Activated CD4-positive, alpha-beta T cell treated with anti-CD3 and anti-CD28 coated beads, Interleukin-2, Interleukin-6, amounts not matched to agents 100 ng/mL and 50 ng/mL, durations not matched to agents 16 hours and 8 hours (primary cell): ENCODE results near the gene PKP3.
"Not testable (repeated sequence)": the region's sequence is repeated elsewhere in the genome, so short reads cannot be mapped to it uniquely, and the experiment has no call there.

ENCODE experiments used
- DNase-seq: peaks from one replicate; pipeline ENCODE4 v3.0.0-alpha.2; 2020

Gene PKP3

GRCh38 chr11:363443-363805, 30.6 kb upstream of the PKP3 start:
- not testable (repeated sequence) for DNase-seq

- DNase-seq, result peak; percentile 66
Observed at GRCh38 chr11:363948-364761, 29.9 kb upstream of the PKP3 start.

GRCh38 chr11:364991-365725, 28.9 kb upstream of the PKP3 start:
- DNase-seq, result no peak

- DNase-seq, result no peak
Observed at GRCh38 chr11:365831-366230, 28.2 kb upstream of the PKP3 start.

GRCh38 chr11:367956-368413, 26.0 kb upstream of the PKP3 start:
- no peak for DNase-seq

GRCh38 chr11:368414-369335, 25.3 kb upstream of the PKP3 start:
- DNase-seq, result no peak

- DNase-seq, result no peak
Observed at GRCh38 chr11:369336-370018, 24.5 kb upstream of the PKP3 start, which contains the start of gene B4GALNT4. B4GALNT4 (plus strand) TSS chr11:369499; CDS start chr11:369804, 305 bp downstream.

GRCh38 chr11:370070-370941, 23.7 kb upstream of the PKP3 start:
- no peak for DNase-seq

GRCh38 chr11:371051-371450, 23.0 kb upstream of the PKP3 start:
- DNase-seq, result no peak

GRCh38 chr11:371716-372590, 22.1 kb upstream of the PKP3 start:
- no peak for DNase-seq

GRCh38 chr11:372809-373715, 20.9 kb upstream of the PKP3 start:
- DNase-seq, result no peak

- no peak for DNase-seq
Observed at GRCh38 chr11:373716-374551, 20.1 kb upstream of the PKP3 start.

- no peak for DNase-seq
Observed at GRCh38 chr11:375065-376025, 18.7 kb upstream of the PKP3 start.

GRCh38 chr11:376531-377173, 17.4 kb upstream of the PKP3 start:
- DNase-seq, result no peak

- DNase-seq, result no peak
Observed at GRCh38 chr11:377174-377865, 16.7 kb upstream of the PKP3 start.
